ENCODE measurements around the gene THSD7A. TPM values are rescaled to one million over a fixed set of nuclear protein-coding genes. Genes with fewer than 3 reads are reported as not detected.
"Not testable (repeated sequence)": the region's sequence is repeated elsewhere in the genome, so short reads cannot be mapped to it uniquely, and the experiment has no call there.

The THSD7A gene
- total RNA-seq, 2 experiments from 2014 or later = not detected

DNA sequence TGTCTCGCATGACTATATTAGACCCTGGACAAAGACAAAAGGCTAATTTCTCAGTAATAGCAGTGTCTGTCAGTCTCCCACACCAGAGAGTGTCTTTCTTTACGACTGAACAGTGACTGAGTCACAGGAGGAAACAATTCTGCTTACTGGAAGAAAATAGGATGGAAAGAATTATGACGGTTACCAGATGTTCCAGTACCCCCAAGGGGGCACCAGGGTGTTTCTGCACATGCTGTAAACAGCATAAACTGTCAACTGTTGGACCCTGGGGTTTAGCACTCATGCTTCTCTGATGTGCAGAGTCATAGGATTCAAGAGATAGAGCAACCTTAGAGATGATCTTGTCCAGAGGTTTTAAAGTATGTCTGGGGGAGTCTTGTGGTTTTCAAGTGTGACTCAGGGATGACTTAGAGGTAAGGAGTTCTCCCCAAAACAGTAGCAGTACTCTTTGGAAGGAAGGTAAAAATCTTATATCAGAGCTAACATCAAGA lies 291.7 kb downstream of the THSD7A start:
- POLR2A ChIA-PET = no interaction called here
- CTCF ChIA-PET = no interaction called here
- Mint-ChIP-seq H3K4me3 (no peak overlapping the region), H3K27me3 (no peaks in the 10 kb centered on the region), H3K36me3 (ENCODE audit: low read depth) (no peaks in the 10 kb centered on the region), H3K4me1 (no peaks in the 10 kb centered on the region), H3K9me3 (peaks cover 4% of the 10 kb centered on the region), H3K27ac (no peak overlapping the region)
- no peak for DNase-seq

DNA sequence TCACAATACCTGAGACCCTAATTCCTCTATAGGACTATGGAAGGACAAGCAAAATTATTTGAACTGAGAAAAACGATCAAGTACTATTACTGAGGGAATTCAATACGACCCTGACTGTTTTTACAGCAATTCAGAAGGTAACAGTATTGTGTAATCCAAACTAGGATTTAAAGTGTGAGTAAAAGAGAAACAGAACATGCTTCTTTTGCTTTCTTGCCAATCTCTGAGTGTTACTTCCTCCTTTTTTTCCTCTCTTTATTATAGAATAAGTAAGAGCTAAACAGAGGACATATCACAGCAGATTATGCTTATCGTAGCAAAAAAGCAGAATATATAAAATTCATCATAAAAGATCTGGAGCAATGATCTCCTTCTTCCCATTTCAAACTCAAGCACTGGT lies 292.1 kb downstream of the THSD7A start:
- H3K9me3 Mint-ChIP-seq = peaks cover 4% of the 10 kb centered on the region
- DNase-seq = no peak
- no peak overlapping the region for H3K27ac Mint-ChIP-seq
- H3K27me3 Mint-ChIP-seq = no peaks in the 10 kb centered on the region
- ChIA-PET CTCF (no interaction called here), POLR2A (no interaction called here)
- no peaks in the 10 kb centered on the region for H3K36me3 Mint-ChIP-seq (ENCODE audit: low read depth)
- H3K4me3 Mint-ChIP-seq = no peak overlapping the region
- H3K4me1 Mint-ChIP-seq = no peaks in the 10 kb centered on the region

DNA sequence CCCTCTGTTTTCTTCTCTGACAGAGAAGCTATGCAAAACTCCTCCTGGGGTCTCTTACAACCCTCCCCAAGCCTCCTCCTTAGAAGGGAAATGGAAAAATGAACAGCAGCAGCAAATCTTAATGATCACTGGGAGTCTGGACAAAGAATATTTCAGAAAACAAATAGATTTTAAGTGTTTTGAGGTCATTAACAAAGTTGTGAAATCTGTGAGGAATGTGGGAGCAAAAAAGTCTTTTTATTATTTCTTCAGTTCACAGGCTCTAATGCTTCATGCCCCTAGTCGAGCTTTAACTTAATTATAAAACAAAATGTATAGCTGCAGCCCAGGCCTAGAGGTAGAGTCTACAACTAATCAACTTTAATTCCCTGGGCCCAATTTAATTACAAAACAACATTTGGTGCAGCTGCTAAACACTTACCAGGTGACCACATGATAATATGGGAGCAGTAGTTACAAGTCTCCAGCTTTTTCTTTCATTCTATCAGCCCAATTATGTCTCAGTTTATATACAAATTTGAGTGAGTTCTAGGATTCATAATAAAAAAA lies 293.2 kb downstream of the THSD7A start:
- DNase-seq = no peak
- H3K4me1 Mint-ChIP-seq = no peaks in the 10 kb centered on the region
- CTCF ChIA-PET = no interaction called here
- POLR2A ChIA-PET = no interaction called here
- H3K27me3 Mint-ChIP-seq = no peaks in the 10 kb centered on the region
- H3K36me3 Mint-ChIP-seq (ENCODE audit: low read depth) = no peaks in the 10 kb centered on the region
- H3K27ac Mint-ChIP-seq = no peak overlapping the region
- H3K9me3 Mint-ChIP-seq = peaks cover 4% of the 10 kb centered on the region
- no peak overlapping the region for H3K4me3 Mint-ChIP-seq

DNA sequence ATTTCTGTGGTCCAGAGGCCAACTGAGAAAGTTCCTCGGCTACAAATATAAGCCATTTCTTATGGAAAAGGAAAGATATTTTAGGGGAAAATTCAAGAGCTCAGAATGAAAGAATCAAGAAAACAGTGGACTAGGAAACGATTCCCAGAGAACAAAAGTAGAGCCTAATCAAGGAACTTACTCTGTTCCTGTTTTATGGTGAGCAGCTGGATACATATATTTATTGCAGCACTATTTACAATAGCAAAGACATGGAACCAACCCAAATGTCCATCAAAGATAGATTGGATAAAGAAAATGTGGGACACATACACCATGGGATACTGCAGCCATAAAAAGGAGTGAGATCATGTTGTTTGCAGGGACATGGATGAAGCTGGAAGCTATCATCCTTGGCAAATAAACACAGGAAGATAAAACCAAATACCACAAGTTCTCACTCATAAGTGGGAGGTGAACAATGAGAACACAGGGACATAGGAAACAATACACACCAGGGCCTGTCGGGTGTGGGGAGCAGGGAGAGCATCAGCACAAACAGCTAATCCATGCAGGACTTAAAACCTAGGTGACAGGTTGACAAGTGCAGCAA lies 298.7 kb downstream of the THSD7A start:
- Mint-ChIP-seq H3K4me3 (no peak overlapping the region), H3K27ac (no peak overlapping the region), H3K4me1 (no peaks in the 10 kb centered on the region), H3K36me3 (ENCODE audit: low read depth) (no peaks in the 10 kb centered on the region), H3K27me3 (no peaks in the 10 kb centered on the region), H3K9me3 (no peaks in the 10 kb centered on the region)
- DNase-seq = no peak
- ChIA-PET CTCF (interaction anchor here (0.9 kb wide), 1 partner anchor 210 kb away, joined by 3 read pairs; no protein-coding TSS in a partner anchor), POLR2A (no interaction called here)

DNA sequence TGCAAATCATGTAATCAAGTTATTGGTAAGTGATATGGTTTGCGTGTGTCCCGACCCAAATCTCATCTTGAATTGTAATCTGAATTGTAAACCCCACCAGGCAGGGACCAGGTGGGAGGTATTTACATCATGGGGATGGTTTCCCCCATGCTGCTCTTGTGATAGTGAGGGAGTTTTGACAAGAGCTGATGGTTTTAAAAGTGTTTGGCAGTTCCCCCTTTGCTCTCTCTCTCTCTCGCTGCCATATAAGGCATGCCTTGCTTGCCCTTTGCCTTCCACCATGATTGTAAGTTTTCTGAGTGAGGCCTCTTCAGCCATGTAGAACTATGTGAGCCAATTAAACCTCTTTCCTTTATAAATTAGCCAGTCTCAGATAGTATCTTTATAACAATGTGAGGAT lies 302.6 kb downstream of the THSD7A start:
- Mint-ChIP-seq H3K4me3 (no peak overlapping the region), H3K27me3 (no peaks in the 10 kb centered on the region), H3K9me3 (no peaks in the 10 kb centered on the region), H3K4me1 (no peaks in the 10 kb centered on the region), H3K27ac (no peak overlapping the region), H3K36me3 (ENCODE audit: low read depth) (no peaks in the 10 kb centered on the region)
- ChIA-PET POLR2A (no interaction called here), CTCF (no interaction called here)
- DNase-seq = no peak

DNA sequence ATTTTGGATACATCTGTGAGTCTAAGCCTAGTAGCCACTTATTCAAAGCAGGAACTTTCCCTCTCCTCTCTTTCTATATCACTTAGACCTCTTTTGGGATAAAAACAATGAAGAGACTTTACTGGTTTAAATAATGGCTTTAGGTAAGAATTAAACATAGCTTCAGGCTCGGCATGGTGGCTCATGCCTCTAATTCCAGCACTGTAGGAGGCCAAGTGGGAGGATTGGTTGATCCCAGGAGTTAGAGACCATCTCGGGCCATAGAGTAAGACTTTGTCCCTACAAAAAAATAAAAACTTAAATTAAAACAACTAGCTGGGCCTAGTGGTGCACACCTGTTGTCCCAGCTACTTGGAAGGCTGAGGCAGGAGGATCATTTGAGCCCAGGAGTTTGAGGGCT lies 304.3 kb downstream of the THSD7A start:
- Mint-ChIP-seq H3K4me1 (no peaks in the 10 kb centered on the region), H3K36me3 (ENCODE audit: low read depth) (no peaks in the 10 kb centered on the region), H3K27ac (no peak overlapping the region), H3K9me3 (no peaks in the 10 kb centered on the region), H3K4me3 (no peak overlapping the region), H3K27me3 (no peaks in the 10 kb centered on the region)
- DNase-seq = no peak
- ChIA-PET POLR2A (no interaction called here), CTCF (no interaction called here)

DNA sequence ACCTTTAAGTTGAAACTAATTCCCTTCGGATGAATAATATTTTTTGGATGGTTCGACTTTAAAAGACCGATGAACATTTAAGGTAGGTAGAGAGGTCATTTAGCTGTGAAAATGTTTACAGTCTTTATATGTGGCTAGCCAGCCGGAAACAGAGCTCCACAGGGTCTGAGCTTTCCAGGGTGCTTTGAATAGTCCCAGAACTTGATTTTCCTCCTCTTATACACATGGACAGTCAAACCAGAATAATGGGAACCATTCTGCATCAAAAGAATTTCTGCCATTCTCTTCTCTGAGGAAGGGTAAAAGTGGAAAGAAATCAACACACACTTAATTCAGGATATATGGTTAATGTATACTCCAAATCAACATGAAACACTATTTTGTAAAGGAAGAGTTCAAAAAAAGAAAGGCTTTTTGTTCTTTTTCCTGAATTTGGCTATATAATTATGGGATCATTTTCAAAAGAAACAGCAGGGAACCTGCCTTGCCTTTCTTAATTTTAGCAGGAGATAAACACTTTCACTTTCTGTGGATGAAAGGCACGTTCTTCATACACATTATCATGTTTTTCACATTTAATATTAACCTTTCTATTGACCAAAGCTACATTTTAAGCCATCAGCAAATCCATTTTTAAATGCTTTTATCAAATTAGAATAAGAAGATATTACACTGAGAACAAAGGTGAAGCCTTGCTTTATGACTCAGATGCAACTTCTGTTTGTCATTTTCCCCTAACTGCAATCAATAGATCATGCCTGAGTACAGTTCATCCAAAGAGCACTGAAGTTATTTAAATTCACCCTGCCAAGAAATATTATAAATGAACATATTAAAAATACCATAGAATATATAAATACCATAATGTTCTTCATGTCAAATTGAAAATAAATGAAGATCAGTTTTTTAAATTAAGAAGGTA lies 307.3 kb downstream of the THSD7A start:
- Mint-ChIP-seq H3K4me3 (no peak overlapping the region), H3K4me1 (no peaks in the 10 kb centered on the region), H3K27me3 (no peaks in the 10 kb centered on the region), H3K36me3 (ENCODE audit: low read depth) (no peaks in the 10 kb centered on the region), H3K27ac (no peak overlapping the region), H3K9me3 (no peaks in the 10 kb centered on the region)
- ChIA-PET POLR2A (no interaction called here), CTCF (no interaction called here)
- DNase-seq = no peak

DNA sequence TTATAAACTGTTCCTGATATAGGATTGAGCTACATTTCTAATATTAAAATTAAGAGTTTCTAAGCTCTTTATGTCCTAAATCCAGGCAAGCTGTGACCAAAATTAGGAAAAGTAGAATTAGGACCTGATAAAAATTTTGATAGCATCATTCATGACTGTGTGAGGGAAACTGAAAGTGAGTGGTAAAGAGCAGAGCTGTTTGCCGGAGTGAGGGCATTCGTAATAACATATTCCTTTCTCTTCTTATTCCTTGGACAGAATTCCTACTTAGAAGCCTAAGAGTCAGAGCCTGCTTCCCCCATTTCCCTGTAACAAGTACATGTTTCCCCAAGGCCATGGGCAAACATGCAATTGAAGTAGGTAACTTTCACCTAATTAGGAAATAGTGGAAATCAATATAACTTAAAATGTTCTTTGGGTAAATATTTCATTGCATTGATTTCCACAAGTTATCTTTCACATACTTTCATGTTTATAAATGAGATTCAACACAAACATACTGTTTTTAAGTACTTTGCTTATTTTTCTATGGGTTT lies 310.0 kb downstream of the THSD7A start:
- POLR2A ChIA-PET; H3K4me3 Mint-ChIP-seq; CTCF ChIA-PET; H3K27me3 Mint-ChIP-seq; H3K36me3 Mint-ChIP-seq (ENCODE audit: low read depth); H3K4me1 Mint-ChIP-seq; H3K9me3 Mint-ChIP-seq; DNase-seq; H3K27ac Mint-ChIP-seq: not testable (repeated sequence)

DNA sequence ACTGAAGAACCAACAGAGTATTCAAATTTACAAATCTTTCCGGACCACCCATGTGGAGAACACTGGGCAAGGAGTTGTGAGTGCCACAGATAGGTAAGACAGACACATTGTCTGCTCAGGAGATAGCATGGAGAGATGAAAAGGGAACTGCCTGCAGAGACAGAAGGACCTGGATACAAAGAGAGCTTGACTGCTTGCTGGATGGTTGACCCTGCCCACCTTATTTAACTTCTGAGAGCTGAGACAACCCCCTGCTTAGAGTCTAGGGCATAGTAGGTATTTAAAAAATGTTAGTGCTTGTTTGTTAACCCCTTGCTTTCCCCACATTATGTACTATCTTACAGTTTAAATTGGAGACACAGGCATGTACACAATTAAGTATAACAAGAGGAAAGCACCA lies 314.1 kb downstream of the THSD7A start:
- DNase-seq = no peak
- H3K27me3 Mint-ChIP-seq = no peaks in the 10 kb centered on the region
- ChIA-PET CTCF (no interaction called here), POLR2A (no interaction called here)
- H3K4me1 Mint-ChIP-seq = no peaks in the 10 kb centered on the region
- H3K27ac Mint-ChIP-seq = no peak overlapping the region
- no peaks in the 10 kb centered on the region for H3K9me3 Mint-ChIP-seq
- no peaks in the 10 kb centered on the region for H3K36me3 Mint-ChIP-seq (ENCODE audit: low read depth)
- no peak overlapping the region for H3K4me3 Mint-ChIP-seq

DNA sequence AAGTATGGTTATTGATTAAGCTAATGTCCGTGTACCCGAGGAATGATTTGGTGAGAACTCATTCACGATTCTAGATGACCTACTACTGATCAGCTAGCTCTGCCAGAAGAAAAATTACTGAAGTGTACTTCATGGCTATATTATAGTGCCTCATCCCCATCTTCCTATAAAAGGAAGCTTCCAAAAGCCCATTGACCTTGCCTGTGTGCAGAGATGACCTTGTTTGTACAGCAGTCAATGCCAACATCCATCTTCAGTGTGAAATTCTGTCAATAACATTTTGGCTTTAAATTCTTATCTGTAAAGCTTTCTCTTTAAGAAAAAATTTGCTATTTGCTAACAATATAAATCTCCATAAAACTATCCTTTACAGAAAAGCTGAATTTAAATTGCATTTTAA lies 315.7 kb downstream of the THSD7A start:
- Mint-ChIP-seq H3K9me3 (peaks cover 2% of the 10 kb centered on the region), H3K27me3 (no peaks in the 10 kb centered on the region), H3K27ac (no peak overlapping the region), H3K36me3 (ENCODE audit: low read depth) (no peaks in the 10 kb centered on the region), H3K4me1 (no peaks in the 10 kb centered on the region), H3K4me3 (no peak overlapping the region)
- POLR2A ChIA-PET = no interaction called here
- CTCF ChIA-PET = no interaction called here
- DNase-seq = no peak

DNA sequence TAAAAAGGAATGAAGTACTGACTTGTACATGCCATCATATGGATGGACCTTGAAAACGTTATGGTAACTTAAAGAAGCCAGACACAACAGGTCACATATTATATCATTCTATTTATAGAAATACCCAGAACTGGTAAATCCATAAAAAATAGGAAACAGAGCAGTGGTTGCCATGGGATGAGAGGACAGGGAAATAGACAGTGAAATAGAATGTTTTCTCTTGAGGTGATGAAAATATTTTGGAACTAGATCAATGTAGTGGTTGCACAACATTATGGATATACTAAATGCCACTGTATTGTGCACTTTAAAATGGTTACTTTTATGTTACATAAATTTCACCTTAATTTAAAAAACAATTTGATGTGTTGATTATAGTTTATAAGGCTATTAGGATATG lies 318.5 kb downstream of the THSD7A start:
- no peaks in the 10 kb centered on the region for H3K36me3 Mint-ChIP-seq (ENCODE audit: low read depth)
- POLR2A ChIA-PET = no interaction called here
- no peaks in the 10 kb centered on the region for H3K4me1 Mint-ChIP-seq
- peaks cover 2% of the 10 kb centered on the region for H3K9me3 Mint-ChIP-seq
- no peak overlapping the region for H3K27ac Mint-ChIP-seq
- H3K4me3 Mint-ChIP-seq = no peak overlapping the region
- no peak for DNase-seq
- no peaks in the 10 kb centered on the region for H3K27me3 Mint-ChIP-seq
- CTCF ChIA-PET = no interaction called here

DNA sequence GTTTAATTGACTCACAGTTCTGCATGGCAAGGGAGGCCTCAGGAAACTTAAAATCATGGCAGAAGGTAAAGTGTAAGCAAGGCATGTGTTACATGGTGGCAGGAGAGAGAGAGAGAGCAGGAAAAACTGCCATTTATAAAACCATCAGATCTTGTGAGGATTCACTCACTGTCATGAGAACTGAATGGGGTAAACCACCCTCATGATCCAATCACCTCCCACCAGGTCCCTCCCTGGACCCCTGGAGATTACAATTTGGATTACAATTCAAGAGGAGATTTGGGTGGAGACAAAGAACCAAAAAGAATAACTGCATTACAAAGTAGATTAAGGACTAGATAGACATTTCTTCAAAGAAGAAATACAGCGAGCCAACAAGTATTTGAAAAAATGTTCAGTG lies 324.1 kb downstream of the THSD7A start:
- DNase-seq = no peak
- Mint-ChIP-seq H3K27me3 (no peaks in the 10 kb centered on the region), H3K36me3 (ENCODE audit: low read depth) (no peaks in the 10 kb centered on the region), H3K4me3 (no peak overlapping the region), H3K27ac (no peak overlapping the region), H3K4me1 (no peaks in the 10 kb centered on the region), H3K9me3 (peaks cover 9% of the 10 kb centered on the region)
- CTCF ChIA-PET = no interaction called here
- POLR2A ChIA-PET = no interaction called here

DNA sequence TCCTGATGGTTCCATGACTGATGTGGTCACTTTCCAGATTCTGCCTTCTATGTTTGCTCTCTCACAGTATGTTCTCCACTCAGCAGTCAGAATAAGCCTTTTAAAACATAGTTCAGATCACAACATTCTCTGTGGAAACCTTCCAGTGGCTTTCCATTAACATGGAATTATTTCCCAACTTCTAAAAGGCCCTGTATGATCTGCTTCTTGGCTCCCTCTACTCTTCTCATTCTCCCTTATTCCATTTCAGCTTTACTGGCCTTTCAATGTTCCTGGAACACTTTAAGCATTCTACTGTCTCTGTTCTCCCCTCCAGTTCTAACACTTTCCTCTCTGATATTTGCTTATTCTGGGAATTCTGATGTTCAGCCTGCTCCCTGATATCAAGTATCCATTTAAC lies 325.6 kb downstream of the THSD7A start:
- Mint-ChIP-seq H3K27me3 (no peaks in the 10 kb centered on the region), H3K4me3 (no peak overlapping the region)
- CTCF ChIA-PET = no interaction called here

More for the DNA sequence above, 325.6 kb downstream of the THSD7A start:
- Mint-ChIP-seq H3K27ac (no peak overlapping the region), H3K9me3 (peaks cover 9% of the 10 kb centered on the region), H3K4me1 (no peaks in the 10 kb centered on the region), H3K36me3 (ENCODE audit: low read depth) (no peaks in the 10 kb centered on the region)
- no peak for DNase-seq
- POLR2A ChIA-PET = no interaction called here

Measured in activated CD4-positive, alpha-beta T cell treated with anti-CD3 and anti-CD28 coated beads, Interleukin-2, amount 10 ng/mL, durations not matched to agents 7 days and 5 days (primary cell).